HepG2 (cell line): ENCODE measurements around the gene CDC6. TPM values are rescaled to one million over a fixed set of nuclear protein-coding genes. Genes with fewer than 3 reads are reported as not detected.
A peak's percentile ranks its signal among the peaks of the same experiment; 100 is the strongest.

Source experiments
- KAT8 ChIP-seq: IDR thresholded peaks from 2 replicates; pipeline ENCODE4 v1.6.1; 2016; ENCODE audit warnings: missing genetic modification reagents, missing compliant biosample characterization
- NRL ChIP-seq: sonication (generic); formaldehyde crosslinking; IDR thresholded peaks from 2 replicates; pipeline ENCODE4 v1.5.0; 2020; ENCODE audit warnings: missing genetic modification reagents, mild to moderate bottlenecking, moderate library complexity, borderline replicate concordance
- PTBP1 ChIP-seq: fragments of 200-400 bp; formaldehyde crosslinking; IDR thresholded peaks from 2 replicates; pipeline ENCODE4 v1.6.1; 2018; ENCODE audit warnings: low read length, low read depth; ENCODE audit not compliant: poor library complexity, severe bottlenecking
- THAP11 ChIP-seq: IDR thresholded peaks from 2 replicates; pipeline ENCODE4 v1.6.1; 2016; ENCODE audit warnings: missing biosample characterization, missing genetic modification reagents
- ZFYVE20 ChIP-seq: sonication (generic); formaldehyde crosslinking; IDR thresholded peaks from 2 replicates; pipeline ENCODE4 v1.8.0; 2023; ENCODE audit warnings: low read depth, mild to moderate bottlenecking, moderate library complexity, missing genetic modification reagents, borderline replicate concordance
- ZNF775 ChIP-seq: sonication (generic); formaldehyde crosslinking; IDR thresholded peaks from 2 replicates; pipeline ENCODE4 v1.4.0; 2020; ENCODE audit warnings: missing genetic modification reagents, mild to moderate bottlenecking, moderate library complexity, borderline replicate concordance
- polyA plus RNA-seq, 8 experiments: library from polyadenylated mRNA; depleted of rRNA in 3 of 8; stranded (reverse) in 7 of 8; unstranded in 1 of 8; fragments of >200 nt; fragmentation: Illumina TruSeq in 4 of 8; extraction: Trizol in 4 of 8; gene quantifications; 2 replicates each; pipeline versions ENCODE4 v1.2.1 to v1.2.3, GENCODE V29; 2011 to 2016; ENCODE audit warnings: low read depth in 4 of 8, missing spikeins in 1 of 8, mixed read lengths in 1 of 8; ENCODE audit not compliant: insufficient read depth in 1 of 8
- total RNA-seq, 5 experiments: library from RNA; depleted of rRNA; stranded (reverse); fragments of >200 nt; fragmentation: Illumina TruSeq; extraction: Trizol; gene quantifications; 2 replicates each; pipeline ENCODE4 v1.2.3, GENCODE V29; 2016; ENCODE audit warnings: low read depth in 1 of 5
- TF ChIP-seq, protein P1 (sequence below): sonication (generic); formaldehyde crosslinking; IDR thresholded peaks from 2 replicates; pipeline ENCODE4 v1.4.0; 2020; ENCODE audit warnings: mild to moderate bottlenecking, missing genetic modification reagents

The CDC6 gene
- total and polyA plus RNA-seq, 2 of the 13 experiments (the other 11 are each of a cell fraction or from before 2014, with no cell fraction given): 17.4 to 114 TPM

DNA sequence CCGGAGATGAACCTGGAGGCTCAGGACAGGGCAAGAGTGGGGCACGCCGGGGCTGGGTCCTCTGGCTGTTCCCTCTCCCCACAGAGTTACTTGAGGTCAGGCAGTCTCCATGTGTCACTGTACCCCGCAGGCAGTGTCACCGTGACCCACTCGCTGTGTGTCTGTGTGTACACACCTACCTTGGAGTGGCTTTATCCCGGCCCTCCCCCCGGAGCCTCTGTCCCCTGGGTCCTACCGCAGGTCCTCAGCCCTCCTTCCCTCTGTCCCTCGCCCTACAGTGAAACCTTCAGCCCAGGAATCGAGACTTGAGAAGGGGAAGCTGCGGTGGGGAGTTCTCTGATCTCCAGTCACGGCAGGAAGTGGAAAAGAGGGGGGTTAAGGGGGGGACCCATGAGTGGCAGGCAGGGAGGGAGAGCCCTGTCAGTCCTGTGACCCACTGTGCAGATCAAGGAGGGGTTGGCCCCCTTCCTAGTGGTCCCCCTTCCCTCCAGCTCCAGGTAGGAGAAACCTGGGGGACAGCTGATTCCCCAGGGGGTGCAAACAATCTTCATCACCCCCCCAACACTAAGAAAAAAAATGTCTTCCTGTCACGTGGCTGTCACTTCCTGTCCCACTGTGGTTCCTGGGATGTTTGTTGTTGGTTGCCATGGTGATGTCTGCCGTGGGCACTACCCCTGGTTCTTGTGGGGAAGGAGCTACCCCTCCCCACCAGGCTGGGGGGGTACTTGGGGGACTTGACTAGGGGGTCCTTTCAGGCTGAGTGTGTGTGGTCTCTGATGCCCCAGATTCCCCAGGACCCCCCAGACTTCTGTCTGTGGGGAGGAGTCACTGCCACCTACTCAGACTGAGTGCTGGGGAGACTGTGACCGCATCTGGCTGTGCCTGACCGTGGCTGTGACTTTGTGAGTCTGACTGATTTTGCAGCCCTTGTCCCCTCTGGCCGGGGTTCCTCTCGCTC, 35.0 kb downstream of the CDC6 start (continued):
- TF ChIP-seq KAT8 (CRISPR knock-in tag): 0 out of 2 replicates have a peak, but pooled peaks have one; percentile 14
- TF ChIP-seq, protein P1, sequence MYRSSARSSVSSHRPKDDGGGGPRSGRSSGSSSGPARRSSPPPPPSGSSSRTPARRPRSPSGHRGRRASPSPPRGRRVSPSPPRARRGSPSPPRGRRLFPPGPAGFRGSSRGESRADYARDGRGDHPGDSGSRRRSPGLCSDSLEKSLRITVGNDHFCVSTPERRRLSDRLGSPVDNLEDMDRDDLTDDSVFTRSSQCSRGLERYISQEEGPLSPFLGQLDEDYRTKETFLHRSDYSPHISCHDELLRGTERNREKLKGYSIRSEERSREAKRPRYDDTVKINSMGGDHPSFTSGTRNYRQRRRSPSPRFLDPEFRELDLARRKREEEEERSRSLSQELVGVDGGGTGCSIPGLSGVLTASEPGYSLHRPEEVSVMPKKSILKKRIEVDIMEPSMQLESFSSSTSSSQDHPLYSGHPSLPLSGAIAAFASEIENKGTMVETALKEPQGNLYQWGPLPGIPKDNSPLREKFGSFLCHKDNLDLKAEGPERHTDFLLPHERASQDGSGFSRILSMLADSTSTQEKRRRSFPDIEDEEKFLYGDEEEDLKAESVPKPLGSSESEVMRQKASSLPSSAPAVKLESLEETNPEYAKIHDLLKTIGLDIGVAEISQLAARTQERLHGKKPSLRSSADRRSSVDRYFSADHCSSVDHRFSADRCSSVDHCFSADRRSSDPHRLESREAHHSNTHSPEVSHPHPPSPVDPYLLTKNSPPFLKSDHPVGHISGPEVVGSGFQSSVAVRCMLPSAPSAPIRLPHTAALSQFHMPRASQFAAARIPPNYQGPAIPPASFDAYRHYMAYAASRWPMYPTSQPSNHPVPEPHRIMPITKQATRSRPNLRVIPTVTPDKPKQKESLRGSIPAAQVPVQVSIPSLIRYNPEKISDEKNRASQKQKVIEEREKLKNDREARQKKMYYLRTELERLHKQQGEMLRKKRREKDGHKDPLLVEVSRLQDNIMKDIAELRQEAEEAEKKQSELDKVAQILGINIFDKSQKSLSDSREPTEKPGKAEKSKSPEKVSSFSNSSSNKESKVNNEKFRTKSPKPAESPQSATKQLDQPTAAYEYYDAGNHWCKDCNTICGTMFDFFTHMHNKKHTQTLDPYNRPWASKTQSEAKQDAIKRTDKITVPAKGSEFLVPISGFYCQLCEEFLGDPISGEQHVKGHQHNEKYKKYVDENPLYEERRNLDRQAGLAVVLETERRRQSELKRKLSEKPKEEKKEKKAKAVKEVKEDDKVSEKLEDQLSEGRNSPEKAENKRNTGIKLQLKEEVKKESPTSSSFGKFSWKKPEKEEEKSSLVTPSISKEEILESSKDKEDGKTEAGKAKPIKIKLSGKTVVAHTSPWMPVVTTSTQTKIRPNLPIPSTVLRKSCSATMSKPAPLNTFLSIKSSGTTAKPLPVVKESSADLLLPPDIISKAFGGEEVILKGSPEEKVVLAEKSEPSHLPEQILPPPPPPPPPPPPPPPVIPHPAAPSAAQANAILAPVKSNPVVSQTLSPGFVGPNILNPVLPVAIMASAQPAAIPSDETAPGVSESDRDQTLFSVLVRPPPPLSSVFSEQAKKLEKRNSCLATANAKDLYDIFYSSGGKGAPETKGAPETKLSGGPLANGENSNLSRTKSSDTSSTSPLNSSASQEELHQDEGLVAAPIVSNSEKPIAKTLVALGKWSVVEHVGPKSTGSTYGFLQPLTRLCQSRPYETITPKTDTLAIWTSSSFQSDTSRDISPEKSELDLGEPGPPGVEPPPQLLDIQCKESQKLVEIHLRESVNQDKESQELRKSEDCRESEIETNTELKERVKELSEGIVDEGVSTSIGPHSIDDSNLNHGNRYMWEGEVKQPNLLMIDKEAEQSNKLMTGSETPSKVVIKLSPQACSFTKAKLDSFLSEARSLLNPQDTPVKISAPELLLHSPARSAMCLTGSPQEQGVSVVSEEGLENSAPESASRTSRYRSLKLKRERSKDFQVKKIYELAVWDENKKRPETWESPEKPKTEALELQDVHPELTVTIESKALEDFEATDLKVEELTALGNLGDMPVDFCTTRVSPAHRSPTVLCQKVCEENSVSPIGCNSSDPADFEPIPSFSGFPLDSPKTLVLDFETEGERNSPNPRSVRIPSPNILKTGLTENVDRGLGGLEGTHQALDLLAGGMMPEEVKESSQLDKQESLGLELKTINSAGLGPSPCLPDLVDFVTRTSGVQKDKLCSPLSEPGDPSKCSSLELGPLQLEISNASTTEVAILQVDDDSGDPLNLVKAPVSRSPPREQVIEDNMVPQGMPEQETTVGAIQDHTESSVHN (CRISPR knock-in tag): no peak
- no peak for TF ChIP-seq PTBP1
- TF ChIP-seq NRL (CRISPR knock-in tag): peak; percentile 72; the same call in 1 of the 2 replicates
- no peak for TF ChIP-seq ZFYVE20
- no peak for TF ChIP-seq ZNF775
- peak; percentile 40; the same call in 1 of the 2 replicates for TF ChIP-seq THAP11 (CRISPR knock-in tag)
- TF ChIP-seq, all 625 proteins: peak for 20
